Measurements from ENCODE around the gene NRXN3. TPM values are rescaled to one million over a fixed set of nuclear protein-coding genes. Genes with fewer than 3 reads are reported as not detected.

The NRXN3 gene
- total and polyA plus RNA-seq, 4 donors: 0.07 to 1.2 (median 0.23) TPM

- DNase-seq (ENCODE audit: low spot score): no peak
- H3K9me3 ChIP-seq (ENCODE audit: control insufficient read depth in 4 of 4, low read length in 3 of 4): no peaks in the 10 kb centered on the region
- H3K4me1 ChIP-seq (ENCODE audit: control insufficient read depth in 4 of 4, insufficient read depth in 4 of 4, low read length in 3 of 4): no peaks in the 10 kb centered on the region
- no peak overlapping the region for H3K4me3 ChIP-seq (ENCODE audit: low read depth in 1 of 3, low read length in 3 of 3)
- H3K9ac ChIP-seq (ENCODE audit: low read depth in 1 of 2, low read length in 2 of 2): no peak overlapping the region
- H3K27ac ChIP-seq (ENCODE audit: low read depth in 1 of 2, low read length in 2 of 2): no peak overlapping the region
- H3K27me3 ChIP-seq (ENCODE audit: control insufficient read depth in 4 of 4, insufficient read depth in 4 of 4, low read length in 3 of 4): no peaks in the 10 kb centered on the region
- H3K36me3 ChIP-seq (ENCODE audit: control insufficient read depth in 4 of 4, insufficient read depth in 3 of 4, low read depth in 1 of 4, low read length in 3 of 4): no peaks in the 10 kb centered on the region
- 65% methylated on average over 2 of the region's 2 CpGs for WGBS
- TF ChIP-seq MAX (IDR thresholded peaks at IDR 0.05) (no peak), RXRA (IDR thresholded peaks at IDR 0.05) (no peak), TAF1 (conservative IDR thresholded peaks at IDR 0.05) (no peak), FOXA2 (IDR thresholded peaks at IDR 0.05) (no peak), SP1 (IDR thresholded peaks at IDR 0.05) (no peak), GABPA (IDR thresholded peaks at IDR 0.05 in 1 of 2, conservative IDR thresholded peaks at IDR 0.05 in 1 of 2) (no peak), HNF4A (conservative IDR thresholded peaks at IDR 0.05) (no peak)
These were observed 1574.9 kb downstream of the NRXN3 start for GRCh38 chr14:79745046-79745445.

- Histone ChIP-seq H3K9ac (ENCODE audit: low read depth in 1 of 2, low read length in 2 of 2) (no peak overlapping the region), H3K27me3 (ENCODE audit: control insufficient read depth in 4 of 4, insufficient read depth in 4 of 4, low read length in 3 of 4) (no peaks in the 10 kb centered on the region), H3K36me3 (ENCODE audit: control insufficient read depth in 4 of 4, insufficient read depth in 3 of 4, low read depth in 1 of 4, low read length in 3 of 4) (no peaks in the 10 kb centered on the region), H3K4me1 (ENCODE audit: control insufficient read depth in 4 of 4, insufficient read depth in 4 of 4, low read length in 3 of 4) (no peaks in the 10 kb centered on the region), H3K9me3 (ENCODE audit: control insufficient read depth in 4 of 4, low read length in 3 of 4) (no peaks in the 10 kb centered on the region), H3K4me3 (ENCODE audit: low read depth in 1 of 3, low read length in 3 of 3) (no peak overlapping the region), H3K27ac (ENCODE audit: low read depth in 1 of 2, low read length in 2 of 2) (no peak overlapping the region)
- DNase-seq (ENCODE audit: low spot score): no peak
- TF ChIP-seq HNF4A (conservative IDR thresholded peaks at IDR 0.05): no peak
- 53% methylated on average over 2 of the region's 2 CpGs for WGBS
These were observed 1578.9 kb downstream of the NRXN3 start for GRCh38 chr14:79749065-79749464.

GRCh38 chr14:79758985-79759384 lies 1588.8 kb downstream of the NRXN3 start:
- H3K27me3 ChIP-seq (ENCODE audit: control insufficient read depth in 4 of 4, insufficient read depth in 4 of 4, low read length in 3 of 4): no peaks in the 10 kb centered on the region
- H3K9ac ChIP-seq (ENCODE audit: low read depth in 1 of 2, low read length in 2 of 2): no peak overlapping the region
- DNase-seq (ENCODE audit: low spot score): no peak
- no peaks in the 10 kb centered on the region for H3K36me3 ChIP-seq (ENCODE audit: control insufficient read depth in 4 of 4, insufficient read depth in 3 of 4, low read depth in 1 of 4, low read length in 3 of 4)
- no peaks in the 10 kb centered on the region for H3K9me3 ChIP-seq (ENCODE audit: control insufficient read depth in 4 of 4, low read length in 3 of 4)
- TF ChIP-seq FOXA2 (IDR thresholded peaks at IDR 0.05) (no peak), TAF1 (conservative IDR thresholded peaks at IDR 0.05) (no peak), FOXA1 (IDR thresholded peaks at IDR 0.05) (no peak), CTCF (IDR thresholded peaks at IDR 0.05; ENCODE audit: low read depth, low read length, missing input control) (no peak), RXRA (IDR thresholded peaks at IDR 0.05) (no peak), YY1 (IDR thresholded peaks at IDR 0.05) (no peak), SP1 (IDR thresholded peaks at IDR 0.05) (no peak), ZBTB33 (IDR thresholded peaks at IDR 0.05) (no peak), JUND (IDR thresholded peaks at IDR 0.05) (no peak), ATF3 (IDR thresholded peaks at IDR 0.05) (no peak), MAX (IDR thresholded peaks at IDR 0.05) (no peak), RAD21 (IDR thresholded peaks at IDR 0.05) (no peak)
- no peaks in the 10 kb centered on the region for H3K4me1 ChIP-seq (ENCODE audit: control insufficient read depth in 4 of 4, insufficient read depth in 4 of 4, low read length in 3 of 4)
- H3K27ac ChIP-seq (ENCODE audit: low read depth in 1 of 2, low read length in 2 of 2): no peak overlapping the region
- H3K4me3 ChIP-seq (ENCODE audit: low read depth in 1 of 3, low read length in 3 of 3): no peak overlapping the region
